Limb (tissue), 2 donors: ENCODE data around the gene ZNF415.
"Not testable (repeated sequence)": the region's sequence is repeated elsewhere in the genome, so short reads cannot be mapped to it uniquely, and the experiment has no call there.

Source experiments
- DNase-seq, 2 donors: peaks; one replicate each; pipeline ENCODE4 v3.0.0-alpha.2; 2016; ENCODE audit errors: extremely low spot score in 2 of 2

The ZNF415 gene

DNA sequence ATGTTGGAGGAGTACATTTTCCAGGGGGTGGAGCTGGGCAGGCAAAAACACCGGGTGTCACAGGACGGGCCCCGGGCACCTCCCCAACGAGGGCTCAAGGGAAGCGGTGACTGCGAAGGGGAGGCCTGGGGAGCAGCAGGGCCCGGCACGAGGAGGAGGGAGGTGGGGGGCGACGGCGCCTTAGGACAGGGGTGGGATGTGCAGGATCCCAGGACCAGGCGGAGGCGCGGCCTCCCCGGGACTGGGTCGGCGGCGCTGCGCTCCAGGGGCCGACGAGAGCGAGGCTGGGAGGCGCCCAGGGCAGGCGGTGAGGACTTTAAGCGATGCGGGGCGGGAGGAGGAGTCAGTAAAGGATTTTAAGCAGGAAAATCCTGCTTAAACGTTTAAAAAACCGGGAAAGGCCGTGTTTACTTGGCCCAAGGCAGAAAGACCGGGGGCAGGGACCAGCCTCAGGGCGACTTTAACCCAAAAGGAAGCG lies 29.9 kb downstream of the ZNF415 start:
- DNase-seq = no peak

DNA sequence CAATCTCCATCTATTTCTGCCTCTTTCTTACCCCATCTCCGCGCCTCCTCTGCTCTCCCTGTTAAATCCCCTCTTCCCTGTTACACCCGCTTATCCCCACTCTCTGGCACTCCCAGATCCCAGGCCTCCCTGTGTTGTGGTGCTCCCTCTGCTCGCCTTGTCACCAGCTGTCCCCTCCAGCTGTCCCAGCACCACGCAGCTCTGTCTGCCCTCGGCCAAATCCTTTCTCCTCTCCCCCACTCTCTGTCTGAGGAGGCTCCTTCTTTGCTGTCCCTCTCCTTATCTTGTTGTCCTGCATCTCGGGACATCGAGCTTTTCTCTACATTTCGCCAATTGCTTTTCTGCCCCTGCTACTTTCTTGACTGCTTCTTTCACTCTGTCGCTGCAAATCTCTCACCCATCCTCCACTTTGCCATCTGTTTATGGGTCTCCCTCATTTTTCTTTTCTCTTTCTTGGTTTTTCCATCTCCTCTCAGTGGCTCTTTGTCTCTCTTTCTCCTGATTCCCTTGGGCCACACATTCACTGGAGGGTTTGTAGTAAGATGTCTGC lies 30.4 kb downstream of the ZNF415 start:
- DNase-seq = peak; percentile 31 to 42

DNA sequence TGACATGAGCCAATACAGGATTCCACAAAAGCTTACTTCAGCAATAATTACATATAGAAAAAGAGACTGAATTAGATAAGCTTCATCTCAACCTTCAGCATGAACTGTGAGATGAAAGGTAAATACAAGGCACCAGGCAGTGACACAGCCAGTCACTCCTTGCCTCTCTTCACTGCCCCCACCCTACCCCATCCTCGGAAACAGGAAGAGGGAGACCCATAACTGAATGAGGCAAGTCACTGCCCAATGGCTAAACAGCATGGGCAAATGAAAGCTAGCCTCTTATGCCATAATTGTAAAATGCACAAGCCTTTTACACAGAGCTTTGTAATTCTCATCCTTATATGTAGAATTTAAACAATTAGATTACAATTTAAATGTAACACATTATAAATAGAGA lies 31.2 kb downstream of the ZNF415 start:
- DNase-seq = no peak

DNA sequence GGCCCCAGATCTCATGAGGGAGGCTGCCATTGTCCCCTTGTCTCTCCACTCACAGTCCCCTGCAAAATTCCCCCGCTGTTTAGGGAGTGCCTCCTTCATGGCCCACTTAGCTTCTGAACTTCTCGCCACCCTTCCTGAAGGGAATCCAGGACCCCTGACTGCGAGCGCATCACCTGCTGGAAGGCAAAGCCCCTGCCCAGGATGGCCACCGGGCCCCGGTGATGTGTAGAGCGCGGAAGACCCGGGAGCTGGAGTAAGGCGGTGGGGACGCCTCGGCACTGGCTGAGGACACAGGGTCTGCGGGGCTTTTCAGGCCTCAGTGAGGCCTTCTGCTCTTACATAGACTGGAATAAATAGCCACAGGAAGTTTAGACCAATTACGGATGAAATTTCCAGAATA lies 34.1 kb downstream of the ZNF415 start:
- DNase-seq = not testable (repeated sequence)

DNA sequence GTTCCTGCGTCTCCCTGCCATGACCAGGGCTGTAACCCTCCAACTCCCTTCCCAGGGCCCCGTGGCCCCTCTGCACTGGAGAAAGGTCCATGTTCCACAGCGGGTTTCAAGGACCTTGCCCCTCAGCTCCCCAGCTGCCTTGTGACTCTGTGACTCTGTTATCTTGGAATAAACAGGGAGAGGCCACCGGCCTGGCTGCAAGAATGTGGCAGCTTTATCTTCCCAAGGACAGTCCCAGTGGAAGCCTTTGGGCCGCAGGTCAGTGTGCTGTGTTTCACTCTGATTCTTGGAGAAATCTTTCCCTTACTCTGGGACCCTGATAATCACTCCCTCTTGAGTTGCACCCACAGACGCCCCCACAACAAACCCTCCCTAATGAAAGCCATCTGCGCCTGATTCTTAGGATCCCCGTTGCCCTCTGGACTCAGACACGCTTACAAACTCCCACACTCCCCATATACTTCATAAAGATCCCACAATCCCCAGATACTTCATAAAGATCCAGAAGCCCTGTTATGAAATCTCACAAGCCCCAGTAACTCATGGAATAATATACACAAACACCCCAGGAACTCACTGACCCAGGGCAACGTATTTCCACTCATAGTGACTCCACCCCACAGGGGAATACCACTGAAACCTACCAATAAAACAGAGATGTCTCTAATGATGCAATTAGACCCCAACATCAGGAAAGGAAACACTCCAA lies 35.6 kb downstream of the ZNF415 start:
- DNase-seq = not testable (repeated sequence)

DNA sequence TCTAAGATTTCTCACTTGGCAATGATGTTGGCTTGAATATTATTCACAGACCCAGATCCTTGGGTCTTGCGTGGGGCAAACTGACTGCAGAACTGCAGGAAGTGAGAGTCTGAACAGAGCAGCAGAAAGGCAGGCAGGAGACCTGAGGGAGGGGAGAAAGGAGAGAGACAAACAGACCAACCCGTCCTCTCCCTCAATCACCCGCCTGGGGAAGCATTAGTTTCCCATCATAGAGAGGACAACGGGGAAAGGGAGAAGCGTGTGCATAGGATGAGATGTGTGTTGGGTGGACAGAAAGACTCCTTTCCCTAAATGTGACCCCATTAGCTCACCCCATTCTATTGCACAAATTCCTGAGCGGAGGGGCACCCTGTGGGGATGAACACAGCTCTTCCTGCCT lies 36.1 kb downstream of the ZNF415 start:
- DNase-seq = not testable (repeated sequence)

DNA sequence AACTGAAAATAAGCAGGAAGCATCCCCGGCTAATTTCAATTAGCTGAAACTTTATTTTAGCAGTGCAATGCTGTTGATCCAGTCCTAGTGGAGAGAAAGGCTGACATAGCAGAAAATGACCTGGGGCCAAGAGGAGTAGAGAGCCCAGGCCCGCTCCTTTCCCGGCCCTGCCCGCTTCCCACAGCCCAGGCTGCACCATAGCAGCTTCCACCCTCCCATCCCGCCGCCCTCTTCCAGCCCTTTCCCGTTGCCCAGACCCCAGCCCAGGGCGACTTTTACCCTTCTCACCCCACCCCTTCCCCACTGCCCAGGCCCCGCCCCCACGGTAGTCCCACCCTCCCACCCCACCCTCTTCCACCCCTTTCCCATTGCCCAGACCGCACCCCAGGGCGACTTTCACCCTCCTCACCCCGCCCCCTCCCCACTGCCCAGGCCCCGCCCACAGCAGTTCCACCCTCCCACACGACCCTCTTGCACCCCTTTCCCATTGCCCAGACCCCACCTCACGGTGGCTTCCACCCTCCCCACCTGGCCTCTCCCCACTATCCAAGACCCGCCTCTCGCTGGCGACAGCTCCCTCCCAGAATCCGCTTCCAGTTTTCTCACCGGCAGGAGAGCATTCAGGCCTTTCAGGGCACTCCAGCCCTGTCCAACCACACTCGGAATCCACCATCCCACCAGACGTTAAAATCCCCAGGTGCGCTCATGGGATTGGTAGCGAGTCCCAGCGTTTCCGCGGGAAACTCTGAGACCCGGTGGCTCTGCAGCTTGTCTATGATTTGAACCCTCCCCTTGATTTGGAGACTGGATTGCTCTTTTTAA lies 37.7 kb downstream of the ZNF415 start:
- DNase-seq = no peak

DNA sequence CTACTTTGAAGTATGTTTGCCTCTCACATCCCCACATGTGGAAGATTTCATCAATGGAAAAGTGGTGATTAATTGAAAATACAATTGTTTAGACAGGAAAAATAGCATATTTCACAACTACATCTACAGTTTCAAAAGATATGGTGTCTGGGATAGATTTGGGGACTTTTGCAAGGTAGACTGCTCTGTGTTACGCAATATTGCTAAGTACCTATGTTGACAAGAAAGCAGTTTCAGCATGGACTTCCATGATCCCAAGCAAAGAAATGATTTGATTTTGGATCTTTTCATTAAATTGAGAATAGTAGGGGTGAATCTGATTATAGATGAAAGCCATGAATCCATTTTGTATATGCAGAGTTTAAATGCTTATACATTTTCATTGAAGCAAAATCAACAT lies 40.0 kb downstream of the ZNF415 start:
- DNase-seq = no peak

DNA sequence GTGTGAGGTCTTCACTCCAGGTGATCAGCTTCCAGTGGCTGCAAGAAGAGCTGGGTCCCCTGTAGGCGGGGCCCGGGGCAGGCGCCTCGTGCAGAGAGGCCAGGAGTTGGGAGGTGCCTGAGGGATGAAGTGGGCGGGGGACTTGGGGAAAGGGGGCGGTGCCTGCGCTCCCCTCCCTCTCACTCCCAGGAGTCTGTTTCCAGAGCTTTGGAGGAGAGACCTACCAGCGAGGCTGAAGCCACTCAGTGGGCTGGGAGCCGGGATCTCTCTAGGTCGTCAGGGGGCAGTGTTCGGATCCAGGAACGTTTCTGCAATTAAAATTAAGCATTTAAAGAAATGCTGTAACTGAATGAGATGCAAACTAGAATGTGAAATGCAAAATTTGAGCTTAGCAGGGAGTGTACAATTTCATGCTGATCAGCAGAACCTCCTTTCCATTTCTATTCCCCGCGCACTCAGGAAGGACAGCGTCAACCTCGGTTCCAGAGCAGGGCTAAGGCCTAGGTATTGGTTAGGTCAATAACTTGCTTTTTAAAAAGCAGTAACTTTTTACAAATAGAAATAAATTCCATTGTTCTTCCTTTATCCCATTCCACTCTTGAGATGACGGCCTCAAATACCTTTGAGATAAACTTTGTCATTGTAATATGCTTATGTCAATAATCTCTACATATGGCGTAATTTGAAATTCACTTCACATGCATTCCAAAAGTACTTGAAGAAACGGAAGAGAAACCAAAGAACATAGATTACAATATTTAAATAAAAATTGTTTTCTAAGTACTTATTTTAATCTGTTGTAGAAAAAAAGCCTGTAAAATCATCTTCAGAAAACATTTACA lies 41.1 kb downstream of the ZNF415 start:
- DNase-seq = no peak

DNA sequence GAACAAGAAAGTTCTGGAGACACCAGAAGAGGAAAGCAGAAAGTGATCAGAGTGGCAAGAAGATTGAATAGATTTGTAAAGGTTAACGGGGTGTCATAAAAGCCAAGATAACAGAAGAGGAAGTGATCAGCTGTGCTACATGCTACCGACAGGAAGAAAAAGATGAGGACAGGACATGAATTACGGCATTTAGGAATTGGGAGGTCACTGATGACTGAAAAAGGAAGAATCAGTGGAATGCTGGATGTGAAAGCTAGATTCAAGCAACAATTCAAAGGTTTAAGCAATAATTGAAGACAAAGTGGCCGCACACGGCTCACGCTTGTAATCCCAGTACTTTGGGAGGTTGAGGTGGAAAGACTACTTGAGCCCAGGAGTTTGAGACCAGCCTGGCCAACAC lies 44.6 kb downstream of the ZNF415 start:
- no peak for DNase-seq

DNA sequence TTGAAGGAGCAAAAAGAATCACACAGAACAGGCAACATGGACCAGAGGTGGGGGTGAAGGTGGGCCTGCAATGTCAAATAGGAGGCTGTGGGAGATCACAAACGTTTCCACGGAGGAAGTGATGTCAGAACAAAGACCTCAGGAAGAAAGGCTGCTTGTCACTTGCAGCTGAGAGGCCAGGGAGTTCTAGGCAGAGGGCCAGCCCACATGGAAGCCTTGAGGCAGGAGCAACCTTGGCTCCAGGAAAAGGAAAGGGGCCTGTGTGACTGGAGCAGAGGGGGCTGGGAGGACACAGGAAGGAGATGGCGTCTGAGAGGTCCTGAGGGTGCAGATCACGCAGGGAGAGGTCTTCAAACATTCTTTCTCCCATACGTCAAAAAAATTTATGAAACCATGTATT lies 45.8 kb downstream of the ZNF415 start:
- peak; percentile 13 to 40 for DNase-seq

DNA sequence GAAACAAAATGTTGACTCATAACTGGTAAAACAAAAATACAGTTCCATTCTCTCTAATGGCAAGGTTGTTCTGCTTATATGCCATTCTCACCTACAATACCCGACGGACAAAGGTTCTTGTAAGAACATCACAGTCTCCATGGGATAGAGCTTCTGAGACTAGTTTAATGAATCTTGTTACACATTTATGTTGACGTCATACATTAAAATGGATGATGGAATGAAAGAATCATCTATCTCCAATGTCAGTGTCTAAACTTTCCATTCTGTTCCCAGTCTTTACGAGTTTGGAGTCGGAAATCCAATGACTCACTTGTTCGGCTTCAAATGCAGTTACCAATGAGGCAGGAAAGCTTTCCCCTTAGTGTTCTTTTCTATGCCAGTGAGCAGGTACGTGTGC lies 47.2 kb downstream of the ZNF415 start:
- DNase-seq = no peak

DNA sequence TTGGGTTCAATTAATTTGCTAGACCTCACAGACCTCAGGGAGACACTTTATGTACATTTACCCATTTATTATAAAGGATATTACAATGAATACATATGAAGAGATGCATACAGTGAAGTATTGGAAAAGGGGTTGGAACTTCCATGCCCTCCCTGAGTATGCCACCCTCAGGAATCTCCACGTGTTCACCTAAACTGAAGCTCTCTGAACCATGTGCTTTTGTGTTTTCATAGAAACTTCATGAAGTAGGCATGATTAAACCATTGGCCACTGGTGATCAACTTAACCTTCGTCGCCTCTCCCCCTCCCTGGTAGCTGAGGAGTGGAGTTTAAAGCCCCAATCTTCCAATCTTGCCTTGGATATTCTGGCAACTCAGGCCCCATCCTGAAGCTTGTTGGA lies 49.8 kb downstream of the ZNF415 start:
- DNase-seq = no peak

DNA sequence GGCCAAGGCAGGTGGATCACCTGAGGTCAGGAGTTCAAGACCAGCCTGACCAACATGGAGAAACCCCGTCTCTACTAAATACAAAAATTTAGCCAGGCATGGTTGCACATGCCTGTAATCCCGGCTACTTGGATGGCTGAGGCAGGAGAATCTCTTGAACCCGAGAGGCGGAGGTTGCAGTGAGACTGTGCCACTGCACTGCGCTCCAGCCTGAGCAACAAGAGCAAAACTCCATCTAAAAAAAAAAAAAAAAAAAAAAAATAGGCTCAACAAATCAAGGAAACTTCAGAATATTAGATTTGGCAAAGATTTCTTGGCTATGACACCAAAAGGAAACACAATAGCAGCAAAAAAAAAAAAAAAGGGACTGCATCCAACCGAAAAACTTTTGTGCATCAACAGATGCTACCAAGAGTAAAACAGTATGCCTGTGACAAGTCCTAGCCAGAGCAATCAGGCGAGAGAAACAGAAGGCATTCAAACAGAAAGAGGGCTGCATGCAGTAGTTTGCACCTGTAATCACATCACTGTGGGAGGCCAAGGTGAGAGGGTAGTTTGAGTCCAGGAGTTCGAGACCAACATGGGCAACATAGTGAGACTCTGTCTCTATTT lies 53.3 kb downstream of the ZNF415 start:
- DNase-seq = no peak

DNA sequence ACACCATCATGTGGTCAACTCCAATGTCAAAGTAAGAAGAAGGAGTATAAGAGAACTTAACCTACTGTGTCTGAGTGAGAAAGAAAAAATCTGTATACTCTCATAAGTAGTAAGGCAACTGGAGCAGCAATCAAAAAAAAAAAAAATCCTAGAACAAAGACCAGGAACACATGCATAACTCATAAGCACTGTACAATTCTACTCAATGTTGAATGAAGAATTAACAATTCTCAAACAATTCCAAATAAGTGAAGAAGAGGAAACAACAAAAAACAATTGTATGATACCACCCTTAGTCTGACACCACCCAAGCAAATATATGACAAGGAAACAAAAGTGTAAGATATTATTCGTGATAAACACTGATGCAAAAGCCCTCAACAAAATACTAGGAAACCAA lies 54.0 kb downstream of the ZNF415 start:
- DNase-seq = no peak

DNA sequence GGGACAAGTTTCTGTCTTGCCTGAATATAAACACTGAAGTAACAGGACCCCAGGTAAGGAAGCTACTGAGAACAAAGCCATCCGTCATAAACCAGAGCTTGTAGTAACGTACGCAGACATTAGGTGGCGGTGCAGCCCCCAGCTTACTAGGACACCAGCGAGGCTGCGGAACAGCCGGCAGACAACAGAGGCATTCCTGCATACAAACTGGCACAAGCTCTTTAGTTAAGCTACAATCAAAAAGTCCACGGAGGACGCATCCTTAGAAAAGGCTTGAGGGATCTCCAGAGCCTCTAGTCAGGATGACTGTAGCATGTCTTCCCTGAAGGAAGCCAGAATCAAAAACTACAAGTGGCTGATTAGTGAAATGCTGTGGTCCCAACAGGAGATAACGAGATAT lies 55.7 kb downstream of the ZNF415 start:
- peak; percentile 63 to 71 for DNase-seq

DNA sequence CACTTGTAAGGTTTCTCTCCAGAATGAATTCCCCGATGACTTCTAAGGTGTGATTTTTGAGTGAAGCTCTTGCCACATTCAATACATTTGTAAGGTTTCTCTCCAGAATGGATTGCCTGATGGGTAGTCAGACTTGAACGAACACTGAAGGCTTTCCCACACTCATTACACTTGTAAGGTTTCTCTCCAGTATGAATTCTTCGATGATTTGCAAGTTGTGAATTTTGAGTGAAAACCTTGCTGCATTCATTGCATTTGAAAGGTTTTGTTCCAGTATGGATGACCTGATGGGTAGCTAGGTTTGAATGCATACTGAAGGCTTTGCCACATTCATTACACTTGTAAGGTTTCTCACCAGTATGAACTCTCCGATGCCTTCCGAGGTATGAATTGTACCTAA lies 63.9 kb downstream of the ZNF415 start:
- DNase-seq = no peak

DNA sequence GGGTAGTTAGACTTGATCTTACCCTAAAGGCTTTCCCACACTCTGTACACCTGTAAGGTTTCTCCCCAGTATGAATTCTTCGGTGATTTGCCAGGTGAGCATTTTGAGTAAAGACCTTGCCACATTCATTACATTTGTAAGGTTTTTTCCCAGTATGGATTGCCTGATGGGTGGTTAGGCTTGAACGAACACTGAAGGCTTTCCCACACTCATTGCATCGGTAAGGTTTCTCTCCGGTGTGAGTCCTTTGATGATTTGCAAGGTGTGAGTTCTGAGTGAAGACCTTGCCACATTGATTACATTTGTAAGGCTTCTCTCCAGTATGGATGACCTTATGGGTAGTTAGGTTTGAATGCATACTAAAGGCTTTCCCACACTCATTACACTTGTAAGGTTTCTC lies 64.5 kb downstream of the ZNF415 start:
- no peak for DNase-seq

DNA sequence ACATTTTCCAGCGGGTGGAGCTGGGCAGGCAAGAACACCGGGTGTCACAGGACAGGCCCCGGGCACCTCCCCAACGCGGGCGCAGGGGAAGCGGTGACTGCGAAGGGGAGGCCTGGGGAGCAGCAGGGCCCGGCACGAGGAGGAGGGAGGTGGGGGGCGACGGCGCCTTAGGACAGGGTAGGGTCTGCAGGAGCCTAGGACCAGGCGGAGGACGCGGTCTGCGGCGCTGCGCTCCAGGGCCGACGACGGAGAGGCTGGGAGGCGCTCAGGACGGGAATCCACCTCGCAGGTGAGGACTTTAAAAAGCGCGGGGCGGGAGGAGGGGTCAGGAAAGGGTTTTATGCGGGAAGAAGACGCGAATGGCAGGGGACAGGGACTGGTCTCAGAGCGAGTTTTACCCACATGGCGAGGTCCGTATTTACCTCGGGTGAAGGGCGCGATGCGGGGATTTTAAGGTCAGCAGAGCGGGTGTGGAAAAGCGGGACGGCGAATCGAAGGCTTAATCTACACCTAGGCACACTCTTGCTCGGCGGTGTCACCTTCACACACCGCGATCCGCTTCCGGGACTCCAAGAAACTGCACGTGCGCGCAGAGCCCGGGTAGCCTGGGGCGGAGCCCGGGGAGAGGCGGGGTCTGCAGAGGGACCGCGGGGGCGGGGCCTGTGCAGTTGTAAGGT lies 74.7 kb downstream of the ZNF415 start:
- DNase-seq = peak in 1 of 2 donors; percentile 53
